HG03025 (cell line): ENCODE measurements around the gene TIGD3.
"Not testable (repeated sequence)": the region's sequence is repeated elsewhere in the genome, so short reads cannot be mapped to it uniquely, and the experiment has no call there.

Experiments
- ATAC-seq: cut with Tn5 transposase; IDR thresholded peaks from one replicate; pipeline ENCODE4 v1.9.1; 2021; ENCODE audit warnings: mild to moderate bottlenecking, moderate library complexity; ENCODE audit not compliant: unreplicated experiment, low FRiP score

TIGD3 gene

DNA sequence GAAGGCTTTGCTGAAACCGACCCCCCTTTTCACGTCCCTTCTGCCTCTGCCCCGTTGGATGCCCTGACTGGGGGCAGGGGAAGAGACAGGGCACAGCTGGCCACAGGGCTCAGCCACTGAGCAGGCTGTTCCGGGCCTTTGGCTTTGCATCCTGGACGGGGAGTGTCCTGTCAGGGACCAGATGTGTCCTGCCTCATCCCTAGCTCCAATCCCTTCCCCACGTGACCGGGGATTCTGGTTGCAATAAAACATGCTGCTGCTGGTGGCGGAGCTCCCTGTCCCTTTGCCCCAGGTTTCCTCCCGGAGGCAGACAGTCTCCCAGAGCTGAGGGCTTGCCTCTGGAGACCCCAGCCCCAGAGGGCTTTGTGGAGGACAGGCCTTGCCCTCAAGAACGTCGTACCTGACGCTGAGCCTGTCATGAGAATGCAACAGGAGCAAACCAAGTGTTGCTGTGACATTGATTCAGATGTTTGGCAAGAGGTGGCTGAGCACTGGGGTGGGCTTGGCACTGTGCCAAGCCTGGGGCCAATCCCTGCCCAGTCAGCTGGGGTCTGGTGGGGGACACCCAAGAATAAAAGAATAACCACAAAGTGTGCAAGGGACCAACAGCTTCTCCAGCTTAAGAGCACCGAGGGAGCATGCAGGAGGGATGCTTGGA is 32.6 kb upstream of the TIGD3 start:
- no peak for ATAC-seq

DNA sequence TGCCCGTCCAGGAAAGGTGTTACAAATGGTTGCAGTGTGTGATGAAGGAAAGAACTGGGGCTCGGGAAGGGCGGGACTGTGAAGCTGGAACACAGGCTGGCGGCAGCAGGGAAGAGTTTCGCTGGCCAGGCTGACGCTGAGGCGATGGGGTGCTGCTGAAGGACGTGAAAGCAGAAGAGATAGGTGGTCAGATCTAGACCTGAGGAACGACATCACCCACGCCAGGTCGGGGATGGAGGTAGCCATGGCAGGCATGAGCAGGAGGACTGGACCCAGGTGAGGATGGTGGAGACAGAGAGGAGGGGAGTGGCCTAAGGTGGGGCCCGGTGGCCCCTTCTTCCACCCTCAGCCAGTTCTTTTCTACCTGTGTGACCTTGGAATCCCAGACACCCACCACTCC is 30.7 kb upstream of the TIGD3 start:
- ATAC-seq = no peak

DNA sequence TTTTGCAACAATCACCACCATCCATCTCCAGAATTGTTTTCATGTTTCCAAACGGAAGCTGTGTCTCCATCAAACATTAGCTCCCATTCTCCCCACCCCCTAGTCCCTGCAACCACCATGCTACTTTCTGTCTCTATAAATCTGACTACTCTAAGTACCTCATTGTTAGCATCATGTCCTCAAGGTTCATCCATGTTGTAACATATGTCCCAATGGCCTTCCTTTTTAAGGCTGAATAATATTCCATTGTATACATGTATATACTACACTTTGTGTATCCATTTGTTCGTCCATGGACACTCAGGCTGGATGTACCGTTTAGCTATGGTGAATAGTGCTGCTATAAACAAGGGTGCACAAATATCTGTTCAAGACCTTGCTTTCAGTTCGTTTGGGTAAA is 29.1 kb upstream of the TIGD3 start:
- no peak for ATAC-seq

DNA sequence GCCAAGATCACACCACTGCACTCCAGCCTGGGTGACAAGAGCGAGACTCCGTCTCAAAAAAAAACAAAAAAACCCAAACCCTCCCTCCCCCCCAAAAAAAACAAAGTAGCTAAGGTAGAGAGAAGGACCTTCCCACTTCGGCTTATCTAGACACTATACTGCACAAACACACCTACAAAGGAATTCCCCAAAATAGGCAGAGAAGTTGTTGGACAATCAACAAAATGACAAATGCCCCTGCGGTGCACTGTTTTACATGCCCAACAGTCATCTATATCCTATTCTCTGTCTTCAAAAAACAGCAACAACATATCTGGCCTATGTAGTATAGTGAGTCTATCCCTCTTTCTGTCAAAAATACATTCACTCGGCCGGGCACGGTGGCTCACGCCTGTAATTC is 27.5 kb upstream of the TIGD3 start:
- ATAC-seq = no peak

DNA sequence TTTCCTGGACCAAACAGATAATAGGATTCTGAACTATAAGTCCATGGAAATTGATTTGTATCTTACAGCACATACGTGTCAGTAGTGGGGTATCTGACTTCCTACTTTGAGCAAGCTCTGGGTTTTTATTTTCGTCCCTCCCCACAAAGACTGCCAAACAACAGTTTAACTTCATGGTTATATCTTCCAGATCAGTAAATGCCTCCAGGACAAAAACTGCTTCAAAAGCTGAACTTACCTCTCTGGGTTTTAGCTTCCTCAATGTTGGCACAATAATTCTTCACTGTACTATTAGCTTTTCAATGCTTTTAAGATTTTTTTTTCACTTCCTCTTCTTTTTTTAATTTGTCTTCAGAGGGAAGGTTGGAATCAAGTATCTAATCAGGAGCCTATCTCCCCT is 25.1 kb upstream of the TIGD3 start:
- ATAC-seq = no peak

DNA sequence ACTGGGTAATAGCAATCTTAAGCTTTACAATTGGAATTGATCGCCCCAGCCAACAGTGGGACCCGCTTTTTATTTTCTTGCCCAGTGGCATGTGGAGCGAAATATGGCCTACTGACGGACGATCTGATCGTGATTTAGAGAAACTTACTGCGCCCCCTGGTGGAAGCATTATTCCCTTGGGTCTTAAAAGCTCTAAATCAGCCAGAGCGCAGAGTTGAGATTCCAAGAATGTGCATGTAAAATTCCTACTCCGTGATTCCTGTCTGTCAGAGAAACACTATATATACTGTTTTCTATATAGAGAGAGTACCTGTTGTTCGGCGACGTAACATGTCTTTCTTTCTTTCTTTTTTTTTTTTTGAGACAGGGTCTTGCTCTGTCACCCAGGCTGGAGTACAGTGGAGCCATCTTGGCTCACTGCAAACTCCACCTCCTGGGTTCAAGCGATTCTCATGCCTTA is 24.6 kb upstream of the TIGD3 start:
- ATAC-seq = no peak

DNA sequence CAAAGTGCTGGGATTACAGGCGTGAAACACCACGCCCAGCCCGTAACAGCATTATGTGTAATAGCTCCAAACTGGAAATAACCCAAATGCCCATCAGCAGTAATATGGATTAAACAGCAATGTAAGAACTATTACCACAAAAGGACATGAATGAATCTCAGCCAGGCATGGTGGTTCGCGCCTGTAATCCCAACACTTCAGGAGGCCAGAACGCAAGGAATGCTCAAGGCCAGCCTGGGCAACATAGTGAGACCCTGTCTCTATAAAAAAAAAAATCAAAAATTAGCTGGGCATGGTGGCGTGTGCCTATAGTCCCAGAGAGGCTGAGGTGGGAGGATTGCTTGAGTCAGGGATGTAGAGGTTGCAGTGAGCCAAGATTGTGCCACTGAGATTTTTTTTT is 24.0 kb upstream of the TIGD3 start:
- no peak for ATAC-seq

DNA sequence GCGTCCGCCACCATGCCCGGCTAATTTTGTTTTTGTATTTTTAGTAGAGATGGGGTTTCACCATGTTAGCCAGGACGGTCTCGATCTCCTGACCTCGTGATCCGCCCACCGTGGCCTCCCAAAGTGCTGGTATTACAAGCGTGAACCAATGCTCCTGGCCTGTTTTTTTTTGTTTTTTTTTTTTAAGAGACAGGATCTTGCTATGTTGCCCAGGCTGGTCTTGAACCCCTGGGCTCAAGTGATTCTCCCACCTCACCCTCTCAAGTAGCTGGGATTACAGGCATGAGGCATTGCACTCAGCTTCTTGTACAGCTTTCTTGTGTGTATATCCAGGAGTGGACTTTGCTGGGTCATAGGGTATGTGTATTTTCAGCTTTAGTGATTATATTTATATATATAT is 22.0 kb upstream of the TIGD3 start:
- not testable (repeated sequence) for ATAC-seq

DNA sequence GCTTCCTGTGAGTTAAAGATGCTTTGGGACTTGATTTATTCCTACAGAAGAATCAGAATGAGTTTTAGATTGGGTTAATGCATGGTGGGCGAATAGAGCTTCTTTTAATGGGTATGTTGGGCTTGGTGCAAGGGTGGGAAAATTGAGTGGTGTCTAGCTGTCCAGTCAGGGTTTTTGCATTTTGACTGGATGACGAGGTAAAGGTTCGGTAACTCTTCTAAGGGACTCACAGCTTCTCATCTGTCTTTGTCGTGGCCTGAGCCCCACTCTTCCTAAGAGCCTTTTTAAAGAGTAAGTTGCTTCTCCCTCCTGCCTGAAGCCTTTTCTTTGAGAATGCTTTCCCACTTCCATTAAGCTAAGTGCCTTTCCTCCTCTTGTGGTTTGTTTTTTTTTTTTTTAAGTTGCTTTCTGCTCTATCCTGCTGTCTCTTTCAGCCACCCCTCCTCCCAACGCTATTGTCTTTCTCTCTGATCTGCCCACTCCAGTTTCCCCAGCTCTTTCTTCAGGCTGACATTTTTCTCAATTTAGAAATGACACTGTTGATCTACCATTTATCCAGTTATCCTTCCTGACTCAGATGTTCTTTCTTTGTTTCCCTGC is 19.8 kb upstream of the TIGD3 start:
- no peak for ATAC-seq

DNA sequence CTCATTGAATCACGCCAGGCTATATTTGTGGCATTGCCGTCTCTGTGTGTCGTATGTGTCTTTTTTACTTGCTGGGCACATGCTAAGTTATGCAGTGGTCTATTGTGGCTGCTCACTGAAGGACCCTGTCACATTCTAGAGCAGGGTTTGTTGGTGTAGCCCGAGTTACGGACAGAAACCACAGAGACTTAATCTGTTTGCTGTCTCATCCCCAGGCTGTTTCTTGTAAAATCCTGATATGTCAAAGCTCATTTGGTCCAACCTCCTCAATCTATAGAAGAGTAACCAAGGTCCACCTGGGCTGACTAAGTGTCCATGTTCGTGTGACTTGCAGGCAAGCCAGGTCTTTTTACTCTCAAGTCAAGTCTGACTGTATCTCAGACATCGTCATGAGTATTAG is 15.9 kb upstream of the TIGD3 start:
- ATAC-seq = no peak

DNA sequence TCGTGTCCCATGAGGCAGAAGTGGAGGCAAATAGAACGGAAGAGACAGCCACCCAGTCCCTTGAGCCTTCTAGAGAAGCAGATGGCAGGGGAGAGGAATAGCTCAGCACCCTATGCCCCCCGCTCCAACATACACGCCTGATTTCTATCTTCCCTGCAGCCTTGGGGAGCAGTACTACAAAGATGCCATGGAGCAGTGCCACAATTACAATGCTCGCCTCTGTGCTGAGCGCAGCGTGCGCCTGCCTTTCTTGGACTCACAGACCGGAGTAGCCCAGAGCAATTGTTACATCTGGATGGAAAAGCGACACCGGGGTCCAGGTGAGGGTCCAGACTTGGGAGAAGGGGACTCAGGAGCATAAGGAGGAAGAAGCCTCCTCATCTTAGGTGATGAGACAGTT is 14.3 kb upstream of the TIGD3 start:
- no peak for ATAC-seq

DNA sequence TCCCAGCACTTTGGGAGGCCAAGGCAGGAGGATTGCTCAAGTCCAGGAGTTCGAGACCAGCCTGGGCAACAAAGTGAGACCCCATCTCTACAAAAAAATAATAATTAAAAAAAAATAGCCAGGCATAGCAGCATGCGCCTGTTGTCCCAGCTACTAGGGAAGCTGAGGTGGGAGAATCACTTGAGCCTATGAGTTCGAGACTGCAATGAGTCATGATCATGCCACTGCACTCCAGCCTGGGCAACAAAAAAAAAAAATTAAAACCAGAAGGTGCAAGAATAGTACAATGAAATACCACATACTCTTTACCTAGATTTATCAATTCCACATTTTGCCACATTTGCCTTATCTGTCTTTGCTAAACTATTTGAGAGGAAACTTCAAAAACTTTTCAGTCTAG is 12.7 kb upstream of the TIGD3 start:
- ATAC-seq = no peak

DNA sequence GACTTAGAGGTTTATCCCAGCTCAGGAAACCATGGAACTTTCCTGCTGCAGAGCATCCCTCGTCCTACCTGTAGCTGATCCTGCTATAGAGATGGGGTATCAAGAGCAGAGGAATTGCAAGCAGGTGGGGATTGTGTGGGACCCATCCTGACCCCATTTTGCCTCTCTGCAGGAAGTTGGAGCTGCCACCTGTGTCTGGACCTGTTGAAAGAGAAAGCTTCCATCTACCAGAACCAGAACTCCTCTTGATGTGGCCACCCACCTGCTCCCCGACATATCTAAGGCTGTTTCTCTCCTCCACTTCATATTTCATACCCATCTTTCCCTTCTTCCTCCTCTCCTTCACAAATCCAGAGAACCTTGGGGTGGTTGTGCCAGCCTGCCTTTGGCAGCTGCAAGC is 3.0 kb upstream of the TIGD3 start:
- no peak for ATAC-seq

DNA sequence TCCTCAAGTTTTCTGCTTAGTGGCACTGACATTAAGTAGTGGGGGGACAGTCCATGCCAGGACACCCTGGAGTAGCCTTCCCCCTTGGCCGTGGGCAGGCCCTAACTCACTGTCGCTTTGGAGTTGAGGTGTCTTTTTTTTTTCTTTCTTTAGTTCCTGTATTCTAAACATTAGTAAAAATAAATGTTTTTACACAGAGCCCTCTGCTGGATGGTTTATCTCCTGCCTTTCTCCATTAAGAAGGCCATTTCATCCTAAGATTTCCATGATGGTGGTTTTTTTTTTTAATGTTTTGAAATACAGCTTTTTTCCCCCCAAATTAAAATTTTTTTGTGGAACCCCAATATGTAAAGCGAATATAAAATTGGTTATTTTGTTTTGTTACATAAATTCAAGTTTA is 1.8 kb upstream of the TIGD3 start:
- ATAC-seq = no peak

DNA sequence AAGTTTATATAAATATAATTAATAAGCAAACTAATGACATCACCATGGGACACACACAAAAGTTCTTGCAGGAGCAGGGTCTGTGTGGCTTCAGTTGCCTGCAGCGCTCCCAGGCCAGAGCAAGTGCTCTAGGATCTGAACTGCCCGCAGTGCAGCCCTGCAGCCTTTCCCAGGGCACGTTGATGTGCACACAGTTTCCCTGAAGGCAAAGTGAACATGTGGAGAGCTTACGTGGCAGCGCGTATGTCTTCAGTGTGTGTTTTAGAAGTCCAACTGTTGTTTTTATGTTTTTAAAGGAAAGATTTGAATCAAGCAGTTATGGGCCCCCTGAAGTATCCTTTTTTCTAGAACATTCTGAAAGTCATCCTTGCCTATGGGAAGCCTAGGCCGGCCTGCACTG is 1.2 kb upstream of the TIGD3 start:
- ATAC-seq = no peak

DNA sequence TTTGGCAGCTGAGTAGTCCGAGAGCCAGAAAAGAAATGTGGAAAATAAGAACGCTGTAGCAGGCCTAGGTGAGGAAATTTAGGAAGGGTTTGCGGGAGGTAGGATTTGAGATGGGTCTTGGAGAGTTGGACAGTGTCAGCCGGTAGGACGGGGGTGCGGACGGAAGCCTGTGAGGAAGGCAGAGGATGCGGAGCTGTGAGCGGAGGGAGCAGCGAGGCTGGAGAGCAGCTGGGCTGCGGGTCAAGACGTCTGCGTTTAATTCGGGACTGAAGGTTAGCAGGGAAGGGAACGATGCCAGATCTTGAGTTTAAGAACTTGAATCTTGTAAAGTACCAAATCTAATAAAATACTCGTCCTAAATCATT is 669 bp upstream of the TIGD3 start:
- ATAC-seq = no peak

DNA sequence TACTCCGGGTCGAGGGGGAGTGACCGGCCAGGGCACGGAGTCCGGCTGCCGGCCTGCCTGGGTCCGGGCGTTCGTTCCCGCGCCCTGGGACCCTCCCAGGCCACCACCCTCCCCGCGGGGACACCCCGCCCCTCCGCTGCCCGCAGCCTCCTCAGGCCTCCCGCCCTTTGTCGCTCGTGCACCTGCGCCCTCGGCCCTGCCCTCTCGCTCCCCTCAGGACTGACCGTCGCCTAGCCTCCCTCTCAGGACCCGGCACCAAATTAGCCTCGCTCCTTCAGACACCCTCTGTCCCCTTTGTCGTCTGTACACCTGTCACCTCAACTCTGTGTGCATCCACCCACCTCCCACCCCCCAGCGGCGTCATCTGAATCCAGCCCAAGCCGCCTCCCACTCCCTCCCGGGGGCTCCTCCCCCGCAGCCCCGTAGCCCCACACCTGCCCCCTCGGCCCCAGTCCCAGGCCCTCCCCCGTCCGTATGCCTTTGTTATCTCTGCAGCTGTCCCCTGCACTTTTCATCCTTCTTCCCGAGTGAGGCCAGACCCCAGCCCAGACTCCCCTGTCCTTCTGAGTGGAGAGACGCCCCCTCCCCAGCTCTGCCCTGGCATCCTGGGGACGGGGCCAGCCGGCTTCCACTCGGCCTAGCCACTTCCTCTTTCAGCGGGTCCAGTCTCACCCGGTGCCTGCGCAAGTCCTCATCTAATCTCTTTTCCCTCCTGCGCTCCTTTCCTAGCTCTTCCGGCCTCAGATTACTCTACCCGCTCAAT is 643 bp downstream of the TIGD3 start:
- no peak for ATAC-seq

DNA sequence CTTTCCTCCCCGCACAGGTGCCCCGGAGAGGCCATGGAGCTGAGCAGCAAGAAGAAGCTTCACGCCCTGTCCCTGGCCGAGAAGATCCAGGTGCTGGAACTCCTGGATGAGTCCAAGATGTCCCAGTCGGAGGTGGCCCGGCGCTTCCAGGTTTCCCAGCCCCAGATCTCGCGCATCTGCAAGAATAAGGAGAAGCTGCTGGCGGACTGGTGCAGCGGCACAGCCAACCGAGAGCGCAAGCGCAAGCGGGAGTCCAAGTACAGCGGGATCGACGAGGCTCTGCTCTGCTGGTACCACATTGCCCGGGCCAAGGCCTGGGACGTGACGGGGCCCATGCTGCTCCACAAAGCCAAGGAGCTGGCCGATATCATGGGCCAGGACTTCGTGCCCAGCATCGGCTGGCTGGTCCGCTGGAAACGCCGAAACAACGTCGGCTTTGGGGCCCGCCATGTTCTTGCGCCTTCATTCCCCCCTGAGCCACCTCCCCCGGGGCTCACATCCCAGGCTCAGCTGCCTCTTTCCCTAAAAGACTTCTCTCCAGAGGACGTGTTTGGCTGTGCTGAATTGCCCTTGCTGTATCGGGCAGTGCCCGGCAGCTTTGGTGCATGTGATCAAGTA is 1.3 kb downstream of the TIGD3 start:
- no peak for ATAC-seq

DNA sequence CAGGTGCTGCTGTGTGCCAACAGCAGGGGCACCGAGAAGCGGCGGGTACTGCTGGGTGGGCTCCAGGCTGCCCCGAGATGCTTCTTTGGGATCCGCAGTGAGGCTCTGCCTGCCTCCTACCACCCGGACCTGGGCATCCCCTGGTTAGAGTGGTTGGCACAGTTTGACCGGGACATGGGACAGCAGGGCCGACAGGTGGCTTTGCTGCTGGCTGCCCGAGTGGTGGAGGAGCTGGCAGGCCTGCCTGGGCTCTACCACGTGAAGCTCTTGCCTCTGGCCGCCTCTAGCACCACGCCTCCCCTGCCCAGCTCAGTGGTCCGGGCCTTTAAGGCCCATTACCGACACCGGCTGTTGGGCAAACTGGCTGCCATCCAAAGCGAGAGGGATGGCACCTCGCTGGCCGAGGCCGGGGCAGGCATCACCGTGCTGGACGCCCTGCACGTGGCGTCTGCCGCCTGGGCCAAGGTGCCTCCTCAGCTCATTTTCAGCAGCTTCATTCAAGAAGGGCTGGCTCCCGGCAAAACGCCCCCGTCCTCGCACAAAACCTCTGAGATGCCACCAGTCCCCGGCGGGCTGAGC is 1.9 kb downstream of the TIGD3 start:
- no peak for ATAC-seq

DNA sequence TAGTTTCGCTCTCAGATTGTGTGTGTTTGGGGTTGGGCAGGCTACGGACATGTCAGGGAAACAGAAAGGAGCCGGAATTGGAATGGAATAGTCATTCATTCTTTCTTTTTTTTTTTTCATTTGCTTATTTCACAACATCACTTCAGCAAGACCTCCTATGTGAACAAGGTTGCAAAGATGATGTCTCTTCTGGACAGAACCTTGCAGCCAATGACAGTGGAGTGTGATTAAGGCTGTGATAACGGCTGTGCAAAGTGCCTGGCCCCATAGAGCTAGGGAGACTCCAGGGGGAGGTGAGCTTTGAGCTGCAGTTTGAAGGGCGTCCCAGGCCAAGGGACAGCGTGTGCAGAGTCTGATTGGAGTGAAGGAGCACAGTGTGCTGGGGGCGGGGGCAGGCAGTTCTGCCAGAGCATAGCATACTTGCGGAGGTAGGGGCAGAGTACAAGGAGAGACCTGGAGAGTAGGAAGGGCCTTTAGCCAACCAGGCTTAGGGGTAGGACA is 3.4 kb downstream of the TIGD3 start:
- no peak for ATAC-seq

DNA sequence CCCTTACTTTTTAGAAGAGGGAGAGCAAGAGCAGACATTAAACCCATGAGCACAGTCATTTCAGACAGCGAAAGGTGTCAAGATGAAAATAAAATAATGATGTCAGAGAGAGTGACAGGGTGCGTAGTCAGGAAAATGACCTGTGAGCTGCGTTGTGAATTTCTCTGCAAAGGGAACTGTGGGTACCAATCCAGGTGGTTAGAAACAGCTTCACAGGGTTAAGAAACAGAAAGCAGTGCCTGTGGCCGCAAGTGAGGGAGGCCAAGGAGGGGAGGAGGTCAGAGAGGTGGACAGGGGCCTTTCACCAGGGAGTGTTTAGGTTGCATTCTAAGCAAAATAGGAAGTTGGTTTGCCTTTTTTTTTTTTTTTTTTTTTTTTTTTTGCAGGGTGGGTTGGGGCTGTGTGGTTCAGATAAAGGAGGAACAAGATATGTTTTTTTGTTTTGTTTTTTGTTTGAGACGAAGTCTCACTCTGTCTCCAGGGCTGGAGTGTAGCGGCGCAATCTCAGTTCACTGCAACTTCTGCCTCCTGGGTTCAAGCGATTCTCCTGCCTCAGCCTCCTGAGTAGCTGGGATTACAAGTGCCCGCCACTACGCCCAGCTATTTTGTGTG is 7.9 kb downstream of the TIGD3 start:
- no peak for ATAC-seq
